ENCODE measurements around the gene PLEKHJ1. TPM values are rescaled to one million over a fixed set of nuclear protein-coding genes. Genes with fewer than 3 reads are reported as not detected.
"Not testable (repeated sequence)": the region's sequence is repeated elsewhere in the genome, so short reads cannot be mapped to it uniquely, and the experiment has no call there.

The PLEKHJ1 gene
- total and polyA plus RNA-seq, 2 of the 8 experiments (the other 6 are each of a cell fraction or from before 2014, with no cell fraction given) = 135 to 187 TPM

GRCh38 chr19:2281265-2282061 lies 45.3 kb upstream of the PLEKHJ1 start:
- not testable (repeated sequence) for H3K14ac ChIP-seq (ENCODE audit: insufficient read length); H2BK120ac ChIP-seq (replicated peaks; ENCODE audit: low read depth, low read length); H4K20me1 ChIP-seq (replicated peaks in 1 of 2; ENCODE audit: control insufficient read depth in 1 of 2, insufficient read depth in 2 of 2, low read length in 2 of 2); H3K9me3 ChIP-seq (ENCODE audit: insufficient read depth in 2 of 2, low read depth in 1 of 2, low read length in 1 of 2); H3K4me1 ChIP-seq (replicated peaks in 1 of 4; ENCODE audit: control insufficient read depth in 3 of 4, insufficient read depth in 4 of 4, low read length in 3 of 4); H2AK5ac ChIP-seq (ENCODE audit: low read depth, low read length); H2BK12ac ChIP-seq (ENCODE audit: low read depth, low read length); DNase-seq (ENCODE audit: low read depth in 1 of 2, low spot score in 2 of 2); H3K4ac ChIP-seq (replicated peaks; ENCODE audit: insufficient read length, low read depth, low read length); H2BK5ac ChIP-seq (ENCODE audit: low read depth, low read length); H3K79me2 ChIP-seq (ENCODE audit: control insufficient read depth in 1 of 2, insufficient read depth in 2 of 2, low read length in 2 of 2); H3K9ac ChIP-seq (replicated peaks in 1 of 4; ENCODE audit: extremely low read depth in 1 of 4, low read depth in 3 of 4, low read length in 3 of 4); H4K5ac ChIP-seq (ENCODE audit: insufficient read length, low read depth, low read length); FAIRE-seq; H2AFZ ChIP-seq (ENCODE audit: low read length); H2BK20ac ChIP-seq (ENCODE audit: low read length); H3K23ac ChIP-seq (ENCODE audit: insufficient read length); H3K23me2 ChIP-seq (ENCODE audit: low read depth, low read length); H3K56ac ChIP-seq (replicated peaks; ENCODE audit: insufficient read length, low read depth, low read length); H3K27ac ChIP-seq (ENCODE audit: low read depth, low read length); H3K18ac ChIP-seq (ENCODE audit: extremely low read depth, low read length); H4K91ac ChIP-seq (replicated peaks; ENCODE audit: insufficient read length, low read length); H3K79me1 ChIP-seq (ENCODE audit: low read depth, low read length); H3K36me3 ChIP-seq (ENCODE audit: control insufficient read depth in 2 of 4, insufficient read depth in 4 of 4, low read length in 3 of 4); H2BK15ac ChIP-seq (ENCODE audit: low read length)
- Histone ChIP-seq H3K4me3 (ENCODE audit: extremely low read depth in 1 of 4, insufficient read depth in 2 of 4, low read depth in 3 of 4, low read length in 4 of 4) (peak overlapping the region; percentile 28 to 64 (median 44); a peak in 7 of 8 replicates), H3K27me3 (replicated peaks in 1 of 4; ENCODE audit: control insufficient read depth in 3 of 4, extremely low read depth in 1 of 4, insufficient read depth in 3 of 4, low read length in 3 of 4) (peaks cover 0 to 17% (median 14%) of the 10 kb centered on the region in 4 experiments; a peak in 6 of 7 replicates), H4K8ac (ENCODE audit: extremely low read depth, insufficient read depth, low read length) (0 out of 2 replicates have a peak overlapping the region, but pooled peaks have one; percentile 31), H3K4me2 (ENCODE audit: insufficient read depth in 1 of 2, low read depth in 2 of 2, low read length in 2 of 2) (peak overlapping the region; percentile 79 to 83)
- 53% methylated on average over 10 of the region's 16 CpGs; no CpG with 5 or more reads in 1 of the 2 experiments for WGBS, 2 experiments (ENCODE audit: extremely low coverage in 1 of 2, insufficient coverage in 1 of 2, insufficient read length in 1 of 2, insufficient replicate concordance in 2 of 2, low coverage in 1 of 2, low lambda C conversion rate in 2 of 2, missing lambda C conversion rate in 1 of 2)
- ChIA-PET CTCF (ENCODE audit: partially characterized antibody) (interaction anchor here (0.9 to 1.6 kb wide), 2 partner anchors 34 to 37 kb away, joined by 3 to 10 read pairs; no protein-coding TSS in a partner anchor), POLR2A (ENCODE audit: partially characterized antibody) (interaction anchor here (1.3 to 2.1 kb wide), 4 partner anchors 12 to 36 kb away, joined by 3 to 9 read pairs (median 4); no protein-coding TSS in a partner anchor)
